ENCODE measurements around the gene KANSL3.

KANSL3 gene

DNA sequence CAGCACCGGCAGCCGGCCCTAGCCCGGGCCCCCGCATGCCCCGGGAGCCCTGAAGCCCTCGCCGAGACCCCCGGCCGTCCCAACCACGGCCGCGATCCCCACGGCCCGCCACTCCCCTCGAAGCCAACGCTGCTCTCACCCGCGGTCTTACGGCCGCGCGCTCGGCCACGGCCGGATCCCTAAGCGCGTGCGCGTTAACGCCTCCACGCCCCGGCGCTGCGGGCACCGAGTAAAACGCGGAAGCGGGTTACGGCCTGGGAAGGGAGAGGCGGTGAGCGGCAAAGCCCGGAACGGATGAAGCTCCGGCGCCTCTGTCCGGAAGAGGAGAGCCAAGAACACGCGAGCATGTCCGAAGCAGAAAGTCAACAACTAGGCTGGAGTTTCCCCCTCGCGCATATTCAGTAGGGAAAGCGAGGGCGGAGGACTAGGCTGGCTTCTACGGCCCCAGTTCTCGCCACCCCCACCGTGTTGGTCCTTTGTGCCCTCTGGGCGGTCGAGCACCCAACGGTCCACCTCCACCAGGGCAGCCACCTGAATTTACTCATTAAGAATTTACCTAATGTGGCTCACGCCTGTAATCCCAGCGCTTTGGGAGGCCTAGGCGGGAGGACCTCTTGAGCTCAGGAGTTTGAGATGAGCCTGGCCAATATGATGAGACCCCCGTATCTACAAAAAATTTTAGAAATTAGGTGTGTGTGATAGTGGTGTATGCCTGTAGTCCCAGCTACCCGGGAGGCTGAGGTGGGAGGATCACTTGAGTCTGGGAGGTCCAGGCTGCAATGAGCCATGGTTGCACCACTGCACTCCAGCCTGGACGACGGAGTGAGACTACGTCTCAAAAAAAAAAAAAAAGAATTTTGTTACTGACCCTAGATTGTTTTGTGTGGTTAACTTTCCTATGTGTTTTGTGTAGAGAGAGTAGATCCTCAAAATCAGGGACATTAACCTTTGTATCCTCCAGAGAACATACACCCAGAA is at the start of gene KANSL3:
Gene KANSL3 (minus strand): TSS at position 169 of the 978 bp plus-strand sequence. CDS start 1,177 bp downstream, outside the sequence.
- H3K9me3 ChIP-seq (ENCODE audit: control insufficient read depth, insufficient read depth, low read depth, low read length) = no peaks in the 10 kb centered on the region
- H3K36me3 ChIP-seq (ENCODE audit: control insufficient read depth, insufficient read depth, low read length) = peaks cover 25% of the 10 kb centered on the region
- no peaks in the 10 kb centered on the region for H3K27me3 ChIP-seq (ENCODE audit: control insufficient read depth, insufficient read depth, low read length)
- peaks cover 12% of the 10 kb centered on the region for H3K4me1 ChIP-seq (ENCODE audit: control insufficient read depth, insufficient read depth, low read length)
- H3K4me3 ChIP-seq (ENCODE audit: low read depth, low read length) = peak within 1 kb of the TSS; percentile 91
- peak within 1 kb of the TSS; percentile 74 for H3K9ac ChIP-seq (ENCODE audit: low read length)
- H3K27ac ChIP-seq (ENCODE audit: low read depth, low read length) = peak within 1 kb of the TSS; percentile 34; the same call in 1 of the 2 replicates

- no peaks in the 10 kb centered on the region for H3K9me3 ChIP-seq (ENCODE audit: control insufficient read depth, insufficient read depth, low read depth, low read length)
- H3K27ac ChIP-seq (ENCODE audit: low read depth, low read length) = no peak overlapping the region
- peaks cover 15% of the 10 kb centered on the region; the same call in 1 of the 2 replicates for H3K4me1 ChIP-seq (ENCODE audit: control insufficient read depth, insufficient read depth, low read length)
- no peaks in the 10 kb centered on the region for H3K36me3 ChIP-seq (ENCODE audit: control insufficient read depth, insufficient read depth, low read length)
- no peaks in the 10 kb centered on the region for H3K27me3 ChIP-seq (ENCODE audit: control insufficient read depth, insufficient read depth, low read length)
- H3K4me3 ChIP-seq (ENCODE audit: low read depth, low read length) = no peak overlapping the region
- no peak overlapping the region for H3K9ac ChIP-seq (ENCODE audit: low read length)
Observed at GRCh38 chr2:96687266-96687665, 49.2 kb upstream of the KANSL3 start.

DNA sequence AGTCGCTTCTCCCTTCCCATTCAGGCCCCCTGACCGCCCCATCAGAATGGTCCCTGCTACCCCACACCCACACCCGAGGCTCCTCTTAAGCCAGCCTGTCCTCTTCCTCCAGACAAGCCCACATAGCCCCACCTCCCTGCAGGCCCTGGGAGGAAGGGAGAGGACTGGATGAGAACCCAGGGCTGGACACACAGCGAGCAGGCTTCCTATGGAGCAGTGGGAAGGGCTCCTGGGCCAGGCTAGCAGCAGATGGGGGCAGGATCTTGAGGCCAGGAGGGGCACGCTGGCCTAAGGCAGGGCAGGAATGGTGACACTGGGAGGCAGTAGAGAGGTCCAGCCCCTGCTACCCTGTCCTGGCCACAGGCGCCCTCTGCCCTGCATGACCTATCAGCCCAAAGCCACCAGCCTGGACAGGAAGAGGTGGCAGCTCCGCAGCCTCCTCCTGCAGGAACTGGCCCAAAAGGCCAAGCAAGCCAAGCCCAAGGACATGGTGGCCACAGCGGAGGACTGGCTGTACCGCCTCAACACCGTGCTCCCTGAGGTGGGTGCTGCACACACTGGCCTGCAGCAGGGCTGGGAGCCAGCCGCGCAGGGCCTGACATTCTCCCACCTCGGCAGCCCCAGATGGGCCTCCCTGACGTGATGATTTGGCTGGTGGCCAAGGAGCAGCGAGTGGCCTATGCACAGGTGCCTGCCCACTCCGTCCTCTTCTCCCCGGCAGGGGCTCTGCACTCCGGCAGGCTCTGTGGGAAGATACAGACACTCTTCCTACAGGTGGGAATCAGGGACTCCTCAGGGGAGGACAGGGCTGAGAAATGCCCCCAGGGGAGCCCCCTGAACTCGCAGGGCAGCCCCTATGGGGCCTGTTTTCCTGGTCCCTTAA is 47.7 kb upstream of the KANSL3 start:
- Histone ChIP-seq H3K4me3 (ENCODE audit: low read depth, low read length) (no peak overlapping the region), H3K9me3 (ENCODE audit: control insufficient read depth, insufficient read depth, low read depth, low read length) (no peaks in the 10 kb centered on the region), H3K4me1 (ENCODE audit: control insufficient read depth, insufficient read depth, low read length) (peaks cover 15% of the 10 kb centered on the region; the same call in 1 of the 2 replicates), H3K36me3 (ENCODE audit: control insufficient read depth, insufficient read depth, low read length) (no peaks in the 10 kb centered on the region), H3K9ac (ENCODE audit: low read length) (no peak overlapping the region), H3K27me3 (ENCODE audit: control insufficient read depth, insufficient read depth, low read length) (no peaks in the 10 kb centered on the region), H3K27ac (ENCODE audit: low read depth, low read length) (no peak overlapping the region)

DNA sequence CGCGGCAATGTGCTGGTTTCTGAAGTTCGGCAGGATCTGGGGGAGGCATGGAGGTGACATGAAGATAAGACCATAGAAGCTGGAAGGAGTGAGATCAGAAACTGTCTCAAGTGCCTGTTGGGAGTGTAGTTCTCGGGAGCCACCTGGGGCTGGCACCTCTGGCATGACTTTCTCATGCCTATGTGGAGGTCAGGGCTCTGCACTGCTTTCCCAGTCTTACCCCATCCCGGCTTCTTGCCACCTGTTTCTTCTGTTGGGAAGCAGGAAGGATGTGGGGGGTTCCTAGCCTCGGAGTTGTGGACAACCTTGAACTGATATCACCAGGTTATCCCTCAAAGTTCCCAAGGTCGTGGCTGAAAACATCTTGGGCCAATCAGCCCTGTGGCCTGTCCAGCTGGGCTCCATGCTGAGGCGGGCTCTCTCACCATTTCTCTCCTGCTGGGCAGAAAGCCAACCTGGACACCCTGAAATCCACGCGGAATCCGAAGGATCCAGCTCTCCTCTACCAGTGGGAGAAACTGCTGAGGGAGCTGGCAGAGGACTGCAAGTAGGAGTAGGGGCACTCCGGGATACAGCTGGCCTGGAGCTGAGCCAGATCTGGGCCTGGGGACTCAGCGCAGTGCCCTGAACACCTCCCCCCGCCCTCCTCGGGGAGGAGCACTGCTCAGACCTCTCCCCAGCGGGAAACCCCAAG is 46.9 kb upstream of the KANSL3 start:
- Histone ChIP-seq H3K36me3 (ENCODE audit: control insufficient read depth, insufficient read depth, low read length) (no peaks in the 10 kb centered on the region), H3K9ac (ENCODE audit: low read length) (no peak overlapping the region), H3K27ac (ENCODE audit: low read depth, low read length) (no peak overlapping the region), H3K9me3 (ENCODE audit: control insufficient read depth, insufficient read depth, low read depth, low read length) (no peaks in the 10 kb centered on the region), H3K27me3 (ENCODE audit: control insufficient read depth, insufficient read depth, low read length) (no peaks in the 10 kb centered on the region), H3K4me3 (ENCODE audit: low read depth, low read length) (no peak overlapping the region), H3K4me1 (ENCODE audit: control insufficient read depth, insufficient read depth, low read length) (peaks cover 15% of the 10 kb centered on the region; the same call in 1 of the 2 replicates)

DNA sequence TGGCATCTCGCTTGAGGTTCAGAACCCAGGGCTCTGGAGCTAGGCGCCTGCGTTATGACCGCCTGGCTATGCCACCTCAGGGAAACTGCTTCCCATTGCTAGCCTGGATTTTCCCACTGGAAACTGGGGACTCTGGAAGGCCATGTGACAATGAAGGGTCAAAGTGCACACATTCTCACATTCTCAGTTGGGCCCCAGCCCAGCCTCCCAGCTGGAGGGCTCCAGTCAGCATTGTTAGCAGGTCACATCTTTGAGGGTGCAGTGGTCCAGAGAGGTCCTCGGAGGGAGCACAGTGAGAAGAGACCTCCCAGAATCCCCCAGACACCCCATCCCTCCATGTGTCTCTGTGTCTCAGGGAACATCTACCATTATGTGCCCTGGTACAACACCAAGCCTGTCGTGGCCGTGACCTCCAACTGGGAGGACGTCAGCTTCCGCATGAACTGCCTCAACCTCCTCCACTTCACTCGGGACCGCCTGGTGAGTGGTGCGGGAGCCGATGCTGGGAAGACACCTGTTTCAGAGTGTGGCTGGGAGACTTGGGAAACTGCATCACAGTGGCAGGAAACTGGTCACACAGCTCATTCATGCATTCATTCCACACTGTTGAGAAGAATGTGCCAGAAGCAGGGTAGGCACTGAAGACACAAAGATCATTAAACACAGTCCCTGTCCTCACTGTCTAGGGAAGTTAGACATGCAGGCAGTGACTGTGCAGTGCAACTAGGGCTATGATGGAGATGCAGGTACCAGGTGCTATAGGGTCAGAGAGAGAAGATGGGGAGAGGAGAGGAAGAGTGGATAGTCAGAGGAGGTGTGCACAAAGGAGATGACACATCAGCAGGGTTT is 46.1 kb upstream of the KANSL3 start:
- Histone ChIP-seq H3K9me3 (ENCODE audit: control insufficient read depth, insufficient read depth, low read depth, low read length) (no peaks in the 10 kb centered on the region), H3K9ac (ENCODE audit: low read length) (no peak overlapping the region), H3K4me1 (ENCODE audit: control insufficient read depth, insufficient read depth, low read length) (peaks cover 15% of the 10 kb centered on the region; the same call in 1 of the 2 replicates), H3K27ac (ENCODE audit: low read depth, low read length) (no peak overlapping the region), H3K27me3 (ENCODE audit: control insufficient read depth, insufficient read depth, low read length) (no peaks in the 10 kb centered on the region), H3K36me3 (ENCODE audit: control insufficient read depth, insufficient read depth, low read length) (no peaks in the 10 kb centered on the region), H3K4me3 (ENCODE audit: low read depth, low read length) (no peak overlapping the region)

DNA sequence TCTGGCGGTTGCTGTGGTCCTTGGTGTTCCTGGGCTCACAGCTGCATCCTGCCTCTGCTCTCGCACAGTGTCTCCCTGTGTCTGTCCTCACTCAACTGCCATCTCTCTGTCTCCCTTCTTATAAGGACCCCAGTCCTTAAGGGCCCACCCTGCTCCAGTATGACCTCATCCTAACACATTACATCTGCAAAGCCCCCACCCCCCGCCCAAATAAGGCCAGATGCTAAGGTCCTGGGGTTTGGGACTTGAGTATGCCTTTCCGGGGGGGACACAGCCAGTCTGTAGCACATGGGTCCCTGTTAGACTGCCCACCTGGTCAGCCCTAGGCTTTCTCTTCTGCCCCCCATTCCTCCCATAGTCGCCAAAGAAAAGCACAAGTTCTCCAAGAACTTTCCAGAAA is 45.2 kb upstream of the KANSL3 start:
- H3K9me3 ChIP-seq (ENCODE audit: control insufficient read depth, insufficient read depth, low read depth, low read length) = no peaks in the 10 kb centered on the region

DNA sequence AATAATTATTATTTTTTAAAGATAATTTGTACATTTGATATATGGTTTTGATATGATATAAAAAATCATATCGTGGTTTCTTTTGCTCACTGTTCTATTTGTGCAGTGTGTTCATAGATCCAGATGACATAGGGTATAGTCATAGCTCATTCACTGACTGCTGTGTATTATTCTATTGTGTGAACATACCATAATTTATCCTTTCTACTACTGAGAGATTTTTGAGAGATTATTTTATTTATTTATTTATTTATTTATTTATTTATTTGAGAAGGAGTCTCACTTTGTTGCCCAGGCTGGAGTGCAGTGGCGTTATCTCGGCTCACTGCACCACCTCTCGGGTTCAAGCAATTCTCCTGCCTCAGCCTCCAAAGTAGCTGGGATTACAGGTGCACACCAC is 43.4 kb upstream of the KANSL3 start:
- Histone ChIP-seq H3K27ac (ENCODE audit: low read depth, low read length) (no peak overlapping the region), H3K9me3 (ENCODE audit: control insufficient read depth, insufficient read depth, low read depth, low read length) (no peaks in the 10 kb centered on the region), H3K4me1 (ENCODE audit: control insufficient read depth, insufficient read depth, low read length) (peaks cover 9% of the 10 kb centered on the region; the same call in 1 of the 2 replicates), H3K4me3 (ENCODE audit: low read depth, low read length) (no peak overlapping the region), H3K9ac (ENCODE audit: low read length) (no peak overlapping the region), H3K36me3 (ENCODE audit: control insufficient read depth, insufficient read depth, low read length) (no peaks in the 10 kb centered on the region), H3K27me3 (ENCODE audit: control insufficient read depth, insufficient read depth, low read length) (no peaks in the 10 kb centered on the region)

More for the DNA sequence above, 45.2 kb upstream of the KANSL3 start:
- no peak overlapping the region for H3K27ac ChIP-seq (ENCODE audit: low read depth, low read length)
- H3K4me1 ChIP-seq (ENCODE audit: control insufficient read depth, insufficient read depth, low read length) = peaks cover 15% of the 10 kb centered on the region; the same call in 1 of the 2 replicates
- H3K36me3 ChIP-seq (ENCODE audit: control insufficient read depth, insufficient read depth, low read length) = no peaks in the 10 kb centered on the region
- H3K4me3 ChIP-seq (ENCODE audit: low read depth, low read length) = no peak overlapping the region
- no peaks in the 10 kb centered on the region for H3K27me3 ChIP-seq (ENCODE audit: control insufficient read depth, insufficient read depth, low read length)
- H3K9ac ChIP-seq (ENCODE audit: low read length) = no peak overlapping the region

GRCh38 chr2:96680561-96681141 is 42.5 kb upstream of the KANSL3 start:
- no peaks in the 10 kb centered on the region for H3K9me3 ChIP-seq (ENCODE audit: control insufficient read depth, insufficient read depth, low read depth, low read length)
- H3K9ac ChIP-seq (ENCODE audit: low read length) = no peak overlapping the region
- H3K4me1 ChIP-seq (ENCODE audit: control insufficient read depth, insufficient read depth, low read length) = peaks cover 5% of the 10 kb centered on the region; the same call in 1 of the 2 replicates
- no peak overlapping the region for H3K4me3 ChIP-seq (ENCODE audit: low read depth, low read length)
- no peaks in the 10 kb centered on the region for H3K27me3 ChIP-seq (ENCODE audit: control insufficient read depth, insufficient read depth, low read length)
- H3K27ac ChIP-seq (ENCODE audit: low read depth, low read length) = no peak overlapping the region
- H3K36me3 ChIP-seq (ENCODE audit: control insufficient read depth, insufficient read depth, low read length) = no peaks in the 10 kb centered on the region

DNA sequence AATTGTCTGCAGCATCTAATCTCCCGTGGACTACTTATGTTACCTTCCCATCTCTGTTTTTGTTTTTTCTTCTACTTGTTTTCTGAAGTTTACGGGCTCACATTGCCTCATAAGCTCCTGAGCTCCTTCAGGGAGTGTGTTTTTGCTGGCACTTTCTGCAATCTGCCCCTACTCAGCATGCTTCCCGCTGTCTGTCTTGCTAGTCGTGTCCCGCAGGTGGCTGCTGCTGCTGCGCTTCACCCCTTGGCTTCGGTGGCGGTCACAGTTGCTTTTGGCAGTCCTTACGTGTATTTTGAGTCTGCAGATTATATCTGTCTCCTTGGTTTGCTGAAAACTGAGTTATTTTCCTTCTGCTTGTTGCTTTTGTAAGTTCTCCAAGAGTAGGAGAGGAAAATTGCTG is 41.7 kb upstream of the KANSL3 start:
- Histone ChIP-seq H3K4me3 (ENCODE audit: low read depth, low read length) (no peak overlapping the region), H3K9ac (ENCODE audit: low read length) (no peak overlapping the region), H3K27me3 (ENCODE audit: control insufficient read depth, insufficient read depth, low read length) (no peaks in the 10 kb centered on the region), H3K36me3 (ENCODE audit: control insufficient read depth, insufficient read depth, low read length) (no peaks in the 10 kb centered on the region), H3K9me3 (ENCODE audit: control insufficient read depth, insufficient read depth, low read depth, low read length) (no peaks in the 10 kb centered on the region), H3K4me1 (ENCODE audit: control insufficient read depth, insufficient read depth, low read length) (no peaks in the 10 kb centered on the region), H3K27ac (ENCODE audit: low read depth, low read length) (no peak overlapping the region)

Measured in HUES6 (cell line).